K562 (cell line): ENCODE results near the gene HES3. TPM values are rescaled to one million over a fixed set of nuclear protein-coding genes. Genes with fewer than 3 reads are reported as not detected.
A peak's percentile ranks its signal among the peaks of the same experiment; 100 is the strongest.

ENCODE experiments used
- ATF1 ChIP-seq, 2 experiments: fragments of 450-650 bp in 1 of 2; IDR thresholded peaks; 2 replicates each; pipeline ENCODE4 v1.6.1; 2016; ENCODE audit warnings: missing compliant biosample characterization in 1 of 2, missing genetic modification characterization in 1 of 2
- E2F3 ChIP-seq: fragments of 250-450 bp; sonication (Bioruptor Pico); IDR thresholded peaks from 2 replicates; pipeline ENCODE4 v1.4.0; 2020; ENCODE audit warnings: mild to moderate bottlenecking
- ETV1 ChIP-seq: fragments of 450-650 bp; conservative IDR thresholded peaks from 2 replicates; pipeline ENCODE4 v1.6.1; 2016; ENCODE audit warnings: missing genetic modification characterization, control low read depth, low read depth, missing compliant biosample characterization
- FIP1L1 ChIP-seq: fragments of 200-400 bp; formaldehyde crosslinking; IDR thresholded peaks from 2 replicates; pipeline ENCODE4 v1.6.1; 2018; ENCODE audit warnings: mild to moderate bottlenecking, low read depth, low read length; ENCODE audit not compliant: poor library complexity, severe bottlenecking
- FOXA1 ChIP-seq: fragments of 450-650 bp; IDR thresholded peaks from 2 replicates; pipeline ENCODE4 v1.6.1; 2016; ENCODE audit warnings: mild to moderate bottlenecking, borderline replicate concordance
- JUNB ChIP-seq: fragments of 450-650 bp; formaldehyde crosslinking; conservative IDR thresholded peaks from 2 replicates; pipeline ENCODE4 v1.4.0; 2020; ENCODE audit warnings: mild to moderate bottlenecking
- KLF16 ChIP-seq: IDR thresholded peaks from 2 replicates; pipeline ENCODE4 v1.6.1; 2016; ENCODE audit warnings: antibody characterized with exemption
- MTA1 ChIP-seq: fragments of 450-650 bp; IDR thresholded peaks from 2 replicates; pipeline ENCODE4 v1.6.1; 2017; ENCODE audit warnings: borderline replicate concordance
- POLR2AphosphoS5 ChIP-seq: IDR thresholded peaks from 2 replicates; pipeline ENCODE4 v1.6.1; 2011; ENCODE audit warnings: mild to moderate bottlenecking, low read depth, low read length, moderate library complexity; ENCODE audit not compliant: control insufficient read depth, insufficient read depth
- RB1 ChIP-seq: fragments of 450-650 bp; IDR thresholded peaks from 2 replicates; pipeline ENCODE4 v1.6.1; 2017; ENCODE audit warnings: low read depth, mild to moderate bottlenecking
- SIN3A ChIP-seq, 2 experiments: fragments of 150-350 bp in 1 of 2; IDR thresholded peaks; 2 replicates each; pipeline ENCODE4 v1.6.1; 2011 to 2016; ENCODE audit warnings: borderline replicate concordance in 2 of 2, low read depth in 2 of 2, low read length in 2 of 2, mild to moderate bottlenecking in 2 of 2, moderate library complexity in 2 of 2; ENCODE audit not compliant: control insufficient read depth in 1 of 2
- polyA plus RNA-seq, 8 experiments: library from polyadenylated mRNA; depleted of rRNA in 4 of 8; stranded (reverse) in 5 of 8; unstranded in 3 of 8; fragments of >200 nt; fragmentation: Nextera tagmentation in 2 of 8; fragmentation: Illumina TruSeq in 1 of 8; extraction: Ambion mirVana in 2 of 8; extraction: Trizol in 1 of 8; gene quantifications; 2 replicates each; pipeline versions ENCODE4 v1.2.1 to v1.2.3, GENCODE V29; 2011 to 2014; ENCODE audit warnings: inconsistent platforms in 1 of 8, missing spikeins in 1 of 8
- total RNA-seq, 7 experiments: library from RNA; depleted of rRNA in 6 of 7; stranded (reverse); fragments of >200 nt in 6 of 7; fragmentation: Illumina TruSeq in 2 of 7; extraction: Trizol in 2 of 7; gene quantifications; 2 replicates each; pipeline versions ENCODE4 v1.2.1 to v1.2.3, GENCODE V29; 2011 to 2021; ENCODE audit warnings: low replicate concordance in 1 of 7
- TF ChIP-seq, protein P1 (sequence below): fragments of 250-450 bp; sonication (Bioruptor Pico); IDR thresholded peaks from 2 replicates; pipeline ENCODE4 v1.4.0; 2020; ENCODE audit warnings: mild to moderate bottlenecking
- TF ChIP-seq, protein P2 (sequence below): sonication (generic); formaldehyde crosslinking; IDR thresholded peaks from 2 replicates; pipeline ENCODE4 v1.8.0; 2023; ENCODE audit warnings: mild to moderate bottlenecking, missing genetic modification reagents
- TF ChIP-seq, protein P3 (sequence below): sonication (generic); formaldehyde crosslinking; IDR thresholded peaks from 2 replicates; pipeline ENCODE4 v1.8.1; 2022; ENCODE audit warnings: missing genetic modification reagents
- TF ChIP-seq, protein P4 (sequence below): fragments of 450-650 bp; IDR thresholded peaks from 2 replicates; pipeline ENCODE4 v1.6.1; 2014; ENCODE audit warnings: low read depth, mild to moderate bottlenecking, moderate library complexity, borderline replicate concordance
- TF ChIP-seq, protein P5 (sequence below): fragments of 450-650 bp; formaldehyde crosslinking; IDR thresholded peaks from 2 replicates; pipeline ENCODE4 v1.4.0; 2020; ENCODE audit warnings: mild to moderate bottlenecking, moderate library complexity

The HES3 gene
- total and polyA plus RNA-seq, 9 of the 15 experiments (the other 6 are each of a cell fraction or from before 2014, with no cell fraction given) = not detected

DNA sequence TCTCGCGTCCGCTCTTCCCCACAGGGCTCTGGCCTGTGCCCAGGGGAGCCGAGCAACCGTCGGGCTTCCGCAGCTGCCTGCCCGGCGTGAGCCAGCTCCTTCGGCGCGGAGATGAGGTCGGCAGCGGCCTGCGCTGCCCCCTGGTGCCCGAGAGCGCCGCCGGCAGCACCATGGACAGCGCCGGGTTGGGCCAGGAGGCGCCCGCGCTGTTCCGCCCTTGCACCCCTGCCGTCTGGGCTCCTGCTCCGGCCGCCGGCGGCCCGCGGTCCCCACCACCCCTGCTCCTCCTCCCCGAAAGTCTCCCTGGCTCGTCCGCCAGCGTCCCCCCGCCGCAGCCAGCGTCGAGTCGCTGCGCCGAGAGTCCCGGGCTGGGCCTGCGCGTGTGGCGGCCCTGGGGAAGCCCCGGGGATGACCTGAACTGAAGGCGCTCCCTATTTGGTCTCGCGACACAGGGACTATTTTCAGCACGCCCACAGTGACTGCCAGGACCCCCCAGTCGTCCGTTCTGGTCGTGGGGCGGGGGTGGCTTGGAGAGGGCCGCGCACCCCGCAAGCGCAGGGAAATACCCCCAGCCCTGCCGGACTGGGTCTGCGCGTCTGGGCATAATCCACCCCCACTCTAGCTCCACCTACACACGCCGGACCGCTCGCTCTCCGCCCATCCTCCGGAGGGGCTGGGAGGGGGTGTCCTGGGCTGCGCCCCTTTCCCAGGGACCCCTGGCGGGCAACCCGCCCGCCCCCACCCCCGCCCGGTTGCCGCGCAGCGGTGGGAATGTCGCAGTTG, 1.3 kb downstream of the HES3 start (continued):
- TF ChIP-seq, protein P1, sequence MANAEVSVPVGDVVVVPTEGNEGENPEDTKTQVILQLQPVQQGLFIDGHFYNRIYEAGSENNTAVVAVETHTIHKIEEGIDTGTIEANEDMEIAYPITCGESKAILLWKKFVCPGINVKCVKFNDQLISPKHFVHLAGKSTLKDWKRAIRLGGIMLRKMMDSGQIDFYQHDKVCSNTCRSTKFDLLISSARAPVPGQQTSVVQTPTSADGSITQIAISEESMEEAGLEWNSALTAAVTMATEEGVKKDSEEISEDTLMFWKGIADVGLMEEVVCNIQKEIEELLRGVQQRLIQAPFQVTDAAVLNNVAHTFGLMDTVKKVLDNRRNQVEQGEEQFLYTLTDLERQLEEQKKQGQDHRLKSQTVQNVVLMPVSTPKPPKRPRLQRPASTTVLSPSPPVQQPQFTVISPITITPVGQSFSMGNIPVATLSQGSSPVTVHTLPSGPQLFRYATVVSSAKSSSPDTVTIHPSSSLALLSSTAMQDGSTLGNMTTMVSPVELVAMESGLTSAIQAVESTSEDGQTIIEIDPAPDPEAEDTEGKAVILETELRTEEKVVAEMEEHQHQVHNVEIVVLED (CRISPR knock-in tag) = peak; percentile 31; the same call in 1 of the 2 replicates
- TF ChIP-seq ATF1 (CRISPR knock-in tag; IDR thresholded peaks at IDR 0.05) = peak; percentile 63
- TF ChIP-seq ATF1 (tag; IDR thresholded peaks at IDR 0.05) = no peak; the same call in none of the 2 replicates
- TF ChIP-seq FIP1L1 = peak; percentile 92
- no peak for TF ChIP-seq FOXA1
- TF ChIP-seq, protein P2, sequence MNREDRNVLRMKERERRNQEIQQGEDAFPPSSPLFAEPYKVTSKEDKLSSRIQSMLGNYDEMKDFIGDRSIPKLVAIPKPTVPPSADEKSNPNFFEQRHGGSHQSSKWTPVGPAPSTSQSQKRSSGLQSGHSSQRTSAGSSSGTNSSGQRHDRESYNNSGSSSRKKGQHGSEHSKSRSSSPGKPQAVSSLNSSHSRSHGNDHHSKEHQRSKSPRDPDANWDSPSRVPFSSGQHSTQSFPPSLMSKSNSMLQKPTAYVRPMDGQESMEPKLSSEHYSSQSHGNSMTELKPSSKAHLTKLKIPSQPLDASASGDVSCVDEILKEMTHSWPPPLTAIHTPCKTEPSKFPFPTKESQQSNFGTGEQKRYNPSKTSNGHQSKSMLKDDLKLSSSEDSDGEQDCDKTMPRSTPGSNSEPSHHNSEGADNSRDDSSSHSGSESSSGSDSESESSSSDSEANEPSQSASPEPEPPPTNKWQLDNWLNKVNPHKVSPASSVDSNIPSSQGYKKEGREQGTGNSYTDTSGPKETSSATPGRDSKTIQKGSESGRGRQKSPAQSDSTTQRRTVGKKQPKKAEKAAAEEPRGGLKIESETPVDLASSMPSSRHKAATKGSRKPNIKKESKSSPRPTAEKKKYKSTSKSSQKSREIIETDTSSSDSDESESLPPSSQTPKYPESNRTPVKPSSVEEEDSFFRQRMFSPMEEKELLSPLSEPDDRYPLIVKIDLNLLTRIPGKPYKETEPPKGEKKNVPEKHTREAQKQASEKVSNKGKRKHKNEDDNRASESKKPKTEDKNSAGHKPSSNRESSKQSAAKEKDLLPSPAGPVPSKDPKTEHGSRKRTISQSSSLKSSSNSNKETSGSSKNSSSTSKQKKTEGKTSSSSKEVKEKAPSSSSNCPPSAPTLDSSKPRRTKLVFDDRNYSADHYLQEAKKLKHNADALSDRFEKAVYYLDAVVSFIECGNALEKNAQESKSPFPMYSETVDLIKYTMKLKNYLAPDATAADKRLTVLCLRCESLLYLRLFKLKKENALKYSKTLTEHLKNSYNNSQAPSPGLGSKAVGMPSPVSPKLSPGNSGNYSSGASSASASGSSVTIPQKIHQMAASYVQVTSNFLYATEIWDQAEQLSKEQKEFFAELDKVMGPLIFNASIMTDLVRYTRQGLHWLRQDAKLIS (CRISPR knock-in tag) = peak; percentile 99
- TF ChIP-seq, protein P3, sequence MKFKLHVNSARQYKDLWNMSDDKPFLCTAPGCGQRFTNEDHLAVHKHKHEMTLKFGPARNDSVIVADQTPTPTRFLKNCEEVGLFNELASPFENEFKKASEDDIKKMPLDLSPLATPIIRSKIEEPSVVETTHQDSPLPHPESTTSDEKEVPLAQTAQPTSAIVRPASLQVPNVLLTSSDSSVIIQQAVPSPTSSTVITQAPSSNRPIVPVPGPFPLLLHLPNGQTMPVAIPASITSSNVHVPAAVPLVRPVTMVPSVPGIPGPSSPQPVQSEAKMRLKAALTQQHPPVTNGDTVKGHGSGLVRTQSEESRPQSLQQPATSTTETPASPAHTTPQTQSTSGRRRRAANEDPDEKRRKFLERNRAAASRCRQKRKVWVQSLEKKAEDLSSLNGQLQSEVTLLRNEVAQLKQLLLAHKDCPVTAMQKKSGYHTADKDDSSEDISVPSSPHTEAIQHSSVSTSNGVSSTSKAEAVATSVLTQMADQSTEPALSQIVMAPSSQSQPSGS (CRISPR knock-in tag) = peak; percentile 67; the same call in 1 of the 2 replicates
- no peak for TF ChIP-seq MTA1
- TF ChIP-seq RB1 = peak; percentile 99
- TF ChIP-seq, protein P4, sequence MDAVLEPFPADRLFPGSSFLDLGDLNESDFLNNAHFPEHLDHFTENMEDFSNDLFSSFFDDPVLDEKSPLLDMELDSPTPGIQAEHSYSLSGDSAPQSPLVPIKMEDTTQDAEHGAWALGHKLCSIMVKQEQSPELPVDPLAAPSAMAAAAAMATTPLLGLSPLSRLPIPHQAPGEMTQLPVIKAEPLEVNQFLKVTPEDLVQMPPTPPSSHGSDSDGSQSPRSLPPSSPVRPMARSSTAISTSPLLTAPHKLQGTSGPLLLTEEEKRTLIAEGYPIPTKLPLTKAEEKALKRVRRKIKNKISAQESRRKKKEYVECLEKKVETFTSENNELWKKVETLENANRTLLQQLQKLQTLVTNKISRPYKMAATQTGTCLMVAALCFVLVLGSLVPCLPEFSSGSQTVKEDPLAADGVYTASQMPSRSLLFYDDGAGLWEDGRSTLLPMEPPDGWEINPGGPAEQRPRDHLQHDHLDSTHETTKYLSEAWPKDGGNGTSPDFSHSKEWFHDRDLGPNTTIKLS = no peak
- 0 out of 2 replicates have a peak, but pooled peaks have one; percentile 34 for TF ChIP-seq ETV1 (tag)
- 0 out of 2 replicates have a peak, but pooled peaks have one; percentile 53 for TF ChIP-seq E2F3 (CRISPR knock-in tag)
- peak; percentile 93 to 98; a peak in 3 of 4 replicates for TF ChIP-seq SIN3A (IDR thresholded peaks at IDR 0.05; ENCODE audit: borderline replicate concordance in 2 of 2, control insufficient read depth in 1 of 2, low read depth in 2 of 2, low read length in 2 of 2)
- TF ChIP-seq, protein P5, sequence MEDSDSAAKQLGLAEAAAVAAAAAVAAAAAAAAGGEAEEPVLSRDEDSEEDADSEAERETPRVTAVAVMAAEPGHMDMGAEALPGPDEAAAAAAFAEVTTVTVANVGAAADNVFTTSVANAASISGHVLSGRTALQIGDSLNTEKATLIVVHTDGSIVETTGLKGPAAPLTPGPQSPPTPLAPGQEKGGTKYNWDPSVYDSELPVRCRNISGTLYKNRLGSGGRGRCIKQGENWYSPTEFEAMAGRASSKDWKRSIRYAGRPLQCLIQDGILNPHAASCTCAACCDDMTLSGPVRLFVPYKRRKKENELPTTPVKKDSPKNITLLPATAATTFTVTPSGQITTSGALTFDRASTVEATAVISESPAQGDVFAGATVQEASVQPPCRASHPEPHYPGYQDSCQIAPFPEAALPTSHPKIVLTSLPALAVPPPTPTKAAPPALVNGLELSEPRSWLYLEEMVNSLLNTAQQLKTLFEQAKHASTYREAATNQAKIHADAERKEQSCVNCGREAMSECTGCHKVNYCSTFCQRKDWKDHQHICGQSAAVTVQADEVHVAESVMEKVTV (CRISPR knock-in tag) = peak; percentile 87
- TF ChIP-seq KLF16 = no peak
- TF ChIP-seq POLR2AphosphoS5 = no peak
- 0 out of 2 replicates have a peak, but pooled peaks have one; percentile 21 for TF ChIP-seq JUNB (CRISPR knock-in tag)
